ENCODE measurements around the gene DEUP1. TPM values are rescaled to one million over a fixed set of nuclear protein-coding genes. Genes with fewer than 3 reads are reported as not detected.

Gene DEUP1
- total RNA-seq, 4 donors from 2014 or later: not detected

DNA sequence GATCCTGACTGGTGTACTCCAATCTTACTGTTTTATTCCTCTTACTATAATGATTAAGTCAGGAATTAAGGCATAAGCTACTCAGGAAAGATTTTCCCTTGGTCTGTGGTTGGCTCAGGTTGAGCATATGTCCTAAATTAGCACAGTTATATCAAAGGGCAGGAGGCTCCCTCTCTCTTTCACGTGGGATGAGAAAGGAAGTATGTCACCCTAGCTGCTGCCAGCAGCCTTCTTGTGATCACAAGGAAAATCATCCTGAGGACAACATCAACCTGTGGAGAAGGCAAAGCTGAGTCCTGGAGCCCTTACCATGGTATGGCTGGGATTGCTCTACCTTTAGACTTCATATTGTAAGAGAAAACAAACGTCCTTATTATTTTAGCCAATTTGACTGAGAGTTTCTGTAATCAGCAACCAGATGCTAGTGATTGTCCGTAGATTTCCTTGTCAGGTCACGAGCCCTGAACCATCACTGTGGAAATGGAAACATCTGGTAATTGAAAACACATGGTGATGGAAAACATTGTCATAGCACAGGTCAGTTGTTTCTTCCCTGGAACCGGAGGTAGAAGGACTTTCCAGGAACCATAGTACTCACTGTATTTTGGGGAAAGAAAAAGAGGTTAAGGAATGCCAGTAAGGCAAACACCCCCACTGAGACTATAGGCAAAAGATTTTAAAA lies 40.6 kb upstream of the DEUP1 start:
- TF ChIP-seq POLR2A (IDR thresholded peaks at IDR 0.05): no peak
- TF ChIP-seq, protein P1, sequence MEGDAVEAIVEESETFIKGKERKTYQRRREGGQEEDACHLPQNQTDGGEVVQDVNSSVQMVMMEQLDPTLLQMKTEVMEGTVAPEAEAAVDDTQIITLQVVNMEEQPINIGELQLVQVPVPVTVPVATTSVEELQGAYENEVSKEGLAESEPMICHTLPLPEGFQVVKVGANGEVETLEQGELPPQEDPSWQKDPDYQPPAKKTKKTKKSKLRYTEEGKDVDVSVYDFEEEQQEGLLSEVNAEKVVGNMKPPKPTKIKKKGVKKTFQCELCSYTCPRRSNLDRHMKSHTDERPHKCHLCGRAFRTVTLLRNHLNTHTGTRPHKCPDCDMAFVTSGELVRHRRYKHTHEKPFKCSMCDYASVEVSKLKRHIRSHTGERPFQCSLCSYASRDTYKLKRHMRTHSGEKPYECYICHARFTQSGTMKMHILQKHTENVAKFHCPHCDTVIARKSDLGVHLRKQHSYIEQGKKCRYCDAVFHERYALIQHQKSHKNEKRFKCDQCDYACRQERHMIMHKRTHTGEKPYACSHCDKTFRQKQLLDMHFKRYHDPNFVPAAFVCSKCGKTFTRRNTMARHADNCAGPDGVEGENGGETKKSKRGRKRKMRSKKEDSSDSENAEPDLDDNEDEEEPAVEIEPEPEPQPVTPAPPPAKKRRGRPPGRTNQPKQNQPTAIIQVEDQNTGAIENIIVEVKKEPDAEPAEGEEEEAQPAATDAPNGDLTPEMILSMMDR (IDR thresholded peaks at IDR 0.05 in 4 of 5, conservative IDR thresholded peaks at IDR 0.05 in 1 of 5): no peak
- Histone ChIP-seq H3K36me3 (no peaks in the 10 kb centered on the region), H3K27me3 (no peaks in the 10 kb centered on the region), H3K27ac (no peak overlapping the region), H3K4me3 (no peak overlapping the region), H3K9me3 (no peaks in the 10 kb centered on the region), H3K4me1 (no peaks in the 10 kb centered on the region)
- in situ Hi-C loops (cut with MboI; ENCODE audit: low sequenced_read_pairs in 4 of 4): no loop called here
- intact Hi-C loops (cut with DNase I; ENCODE audit: low total_unique reads): no loop called here
- ATAC-seq: no peak
- DNase-seq: no peak

DNA sequence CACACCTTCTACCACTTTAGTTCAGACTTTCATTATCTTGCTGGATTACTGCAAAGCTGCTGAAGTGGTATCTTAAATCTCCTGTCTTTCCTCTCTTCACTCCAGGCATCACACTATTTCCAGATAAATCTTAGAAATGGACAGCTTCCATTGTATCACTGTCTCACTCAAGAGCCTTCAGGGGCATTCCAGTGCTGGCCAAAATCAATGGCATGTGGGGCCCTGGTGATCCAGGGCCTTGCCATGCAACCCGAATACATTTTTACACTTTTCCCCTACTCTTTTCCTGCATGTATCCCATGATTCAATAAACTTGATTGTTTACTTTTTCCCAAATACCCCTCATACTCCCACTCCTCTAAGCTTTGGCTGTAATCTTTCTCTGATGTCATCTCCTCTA lies 39.4 kb upstream of the DEUP1 start:
- ATAC-seq: no peak
- intact Hi-C loops (cut with DNase I; ENCODE audit: low total_unique reads): no loop called here
- DNase-seq: no peak
- in situ Hi-C loops (cut with MboI; ENCODE audit: low sequenced_read_pairs in 4 of 4): no loop called here
- TF ChIP-seq POLR2A (IDR thresholded peaks at IDR 0.05): no peak
- TF ChIP-seq, protein P1 (IDR thresholded peaks at IDR 0.05 in 4 of 5, conservative IDR thresholded peaks at IDR 0.05 in 1 of 5): no peak
- Histone ChIP-seq H3K9me3 (no peaks in the 10 kb centered on the region), H3K27me3 (no peaks in the 10 kb centered on the region), H3K27ac (no peak overlapping the region), H3K36me3 (no peaks in the 10 kb centered on the region), H3K4me3 (no peak overlapping the region), H3K4me1 (no peaks in the 10 kb centered on the region)

DNA sequence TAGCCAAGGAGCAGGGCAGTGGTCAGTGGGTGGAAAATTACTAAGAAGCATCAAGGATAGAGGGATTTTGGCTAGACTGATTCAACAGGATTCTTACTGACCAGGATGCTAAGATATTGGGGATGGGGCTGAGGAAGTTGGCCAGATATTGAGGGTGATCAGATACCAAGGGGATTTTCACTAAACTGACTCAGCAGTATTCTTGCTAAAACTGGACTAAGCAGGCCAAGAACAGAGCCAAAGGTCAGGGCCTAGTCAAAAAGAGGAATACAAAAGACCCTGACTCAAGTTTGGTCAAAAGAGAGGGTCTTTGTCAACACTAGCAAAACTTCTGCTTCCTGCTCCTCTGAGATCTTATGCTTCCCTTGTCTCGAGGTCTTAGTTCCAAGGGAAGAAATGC lies 38.6 kb upstream of the DEUP1 start:
- ATAC-seq (no peak), DNase-seq (no peak)
- intact Hi-C loops (cut with DNase I; ENCODE audit: low total_unique reads): no loop called here
- Histone ChIP-seq H3K36me3 (no peaks in the 10 kb centered on the region), H3K4me1 (no peaks in the 10 kb centered on the region), H3K4me3 (no peak overlapping the region), H3K27ac (no peak overlapping the region), H3K9me3 (no peaks in the 10 kb centered on the region), H3K27me3 (no peaks in the 10 kb centered on the region)
- TF ChIP-seq, protein P1 (IDR thresholded peaks at IDR 0.05 in 4 of 5, conservative IDR thresholded peaks at IDR 0.05 in 1 of 5): no peak
- TF ChIP-seq POLR2A (IDR thresholded peaks at IDR 0.05): no peak
- in situ Hi-C loops (cut with MboI; ENCODE audit: low sequenced_read_pairs in 4 of 4): no loop called here

DNA sequence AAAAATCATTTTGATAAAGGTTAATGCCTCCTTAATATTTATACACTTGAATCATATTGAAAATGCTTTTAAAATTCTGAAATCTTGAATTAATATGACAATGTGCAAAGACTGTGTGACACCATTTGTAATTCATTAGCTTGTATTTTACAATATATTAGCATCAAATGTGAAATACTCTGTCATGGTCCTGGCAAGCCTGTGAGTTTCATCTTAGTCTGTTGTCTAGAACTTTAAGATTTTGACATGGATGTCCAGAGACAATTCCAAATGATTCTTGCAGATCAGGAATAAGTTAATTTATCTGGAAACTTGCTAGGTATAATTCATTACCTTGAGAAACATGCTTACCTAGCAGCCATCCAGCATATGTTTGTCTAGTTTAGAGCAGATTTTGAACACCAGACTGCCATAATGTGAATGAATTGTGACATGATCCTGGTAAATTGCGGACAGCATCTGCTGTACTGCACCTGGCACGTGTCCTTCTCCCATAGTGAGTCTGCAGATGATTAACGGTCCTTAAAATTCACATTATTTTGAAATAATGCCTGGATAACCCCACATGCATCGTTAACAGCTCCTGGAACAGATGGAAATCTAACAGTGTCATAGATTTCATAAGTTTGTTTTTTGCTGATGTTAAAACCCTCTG lies 34.5 kb upstream of the DEUP1 start:
- intact Hi-C loops (cut with DNase I; ENCODE audit: low total_unique reads) (no loop called here), in situ Hi-C loops (cut with MboI; ENCODE audit: low sequenced_read_pairs in 4 of 4) (no loop called here)
- no peak for ATAC-seq
- no peak for DNase-seq
- H3K36me3 ChIP-seq: no peaks in the 10 kb centered on the region
- TF ChIP-seq POLR2A (IDR thresholded peaks at IDR 0.05): no peak
- TF ChIP-seq, protein P1 (IDR thresholded peaks at IDR 0.05 in 4 of 5, conservative IDR thresholded peaks at IDR 0.05 in 1 of 5): no peak
- no peaks in the 10 kb centered on the region for H3K9me3 ChIP-seq
- H3K27me3 ChIP-seq: no peaks in the 10 kb centered on the region
- H3K4me1 ChIP-seq: no peaks in the 10 kb centered on the region
- no peak overlapping the region for H3K4me3 ChIP-seq
- no peak overlapping the region for H3K27ac ChIP-seq
